Uterus (tissue), 4 donors: ENCODE data around the gene CBR4. TPM values are rescaled to one million over a fixed set of nuclear protein-coding genes. Genes with fewer than 3 reads are reported as not detected.

ENCODE experiments used
- DNase-seq, 2 donors: peaks; one replicate each; pipeline ENCODE4 v3.0.0-alpha.2; 2019 to 2020
- H3K27ac ChIP-seq, 2 donors: fragments of 200-600 bp; sonication (generic); 1 replicate in 1 of 2; 2 replicates in 1 of 2; pipeline ENCODE4 v1.5.1; 2016 to 2018
- H3K27me3 ChIP-seq, 2 donors: fragments of 200-600 bp; sonication (generic); one replicate each; pipeline ENCODE4 v1.5.1; 2018 to 2019; ENCODE audit warnings: control low read depth in 1 of 2
- H3K36me3 ChIP-seq, 2 donors: fragments of 200-600 bp; sonication (generic); one replicate each; pipeline ENCODE4 v1.5.1; 2019; ENCODE audit warnings: control low read depth in 1 of 2
- H3K4me1 ChIP-seq, 2 donors: fragments of 200-600 bp; sonication (generic); one replicate each; pipeline ENCODE4 v1.5.1; 2018 to 2019; ENCODE audit warnings: control low read depth in 1 of 2
- H3K4me3 ChIP-seq, 2 donors: fragments of 200-600 bp; sonication (generic); 1 replicate in 1 of 2; 2 replicates in 1 of 2; pipeline ENCODE4 v1.5.1; 2018 to 2019; ENCODE audit warnings: mild to moderate bottlenecking in 1 of 2
- H3K9me3 ChIP-seq, 2 donors: fragments of 200-600 bp; sonication (generic); one replicate each; pipeline ENCODE4 v1.5.1; 2019; ENCODE audit warnings: control low read depth in 1 of 2
- CTCF ChIP-seq, 4 experiments: fragments of 200-600 bp in 2 of 4; fragments of 450-650 bp in 2 of 4; sonication (generic) in 2 of 4; IDR thresholded peaks; one replicate each; pipeline ENCODE4 v1.5.1; 2016 to 2019; ENCODE audit warnings: antibody characterized with exemption in 4 of 4, mild to moderate bottlenecking in 2 of 4, moderate library complexity in 1 of 4
- POLR2A ChIP-seq, 2 donors: fragments of 450-650 bp; IDR thresholded peaks; one replicate each; pipeline ENCODE4 v1.6.1; 2016; ENCODE audit warnings: antibody characterized with exemption in 2 of 2, mild to moderate bottlenecking in 1 of 2, moderate library complexity in 1 of 2
- intact Hi-C: fragments of 100-400 bp; cut with DNase I; formaldehyde crosslinking; loops from one replicate; pipeline ENCODE4 v1.15.1; 2023; ENCODE audit warnings: low total_unique reads
- total RNA-seq, 4 donors: library from RNA; depleted of rRNA in 3 of 4; stranded (reverse); fragments of >200 nt in 3 of 4; gene quantifications; one replicate each; pipeline versions ENCODE4 v1.1.0 to v1.2.4, GENCODE V29; 2014 to 2023
- donor health status: DM: yes; HTN: yes; CAD: no.

CBR4 gene
- total RNA-seq, 4 donors from 2014 or later: 9.0 to 40.8 (median 21.6) TPM

- no peaks in the 10 kb centered on the region for H3K27me3 ChIP-seq
- H3K9me3 ChIP-seq: no peaks in the 10 kb centered on the region
- TF ChIP-seq POLR2A (IDR thresholded peaks at IDR 0.05): no peak
- TF ChIP-seq CTCF (IDR thresholded peaks at IDR 0.05): no peak
- no peaks in the 10 kb centered on the region for H3K4me1 ChIP-seq
- H3K27ac ChIP-seq: peak overlapping the region; percentile 35 to 46
- no peak overlapping the region for H3K4me3 ChIP-seq
- intact Hi-C loops: loop anchor here (10.0 kb wide), 1 partner anchor 260 kb away; the partner anchor contains the start of gene SH3RF1
- DNase-seq: peak in 1 of 2 donors; percentile 33
- H3K36me3 ChIP-seq: no peaks in the 10 kb centered on the region
Measured at GRCh38 chr4:169015186-169015623, 5.2 kb upstream of the CBR4 start.

GRCh38 chr4:169014586-169014985 lies 4.5 kb upstream of the CBR4 start:
- Histone ChIP-seq H3K27ac (peak overlapping the region in 1 of 2 donors; percentile 35), H3K36me3 (no peaks in the 10 kb centered on the region), H3K4me1 (no peaks in the 10 kb centered on the region), H3K4me3 (no peak overlapping the region), H3K27me3 (no peaks in the 10 kb centered on the region), H3K9me3 (no peaks in the 10 kb centered on the region)
- no peak for TF ChIP-seq POLR2A (IDR thresholded peaks at IDR 0.05)
- TF ChIP-seq CTCF (IDR thresholded peaks at IDR 0.05): no peak
- intact Hi-C loops: loop anchor here (10.0 kb wide), 1 partner anchor 260 kb away; the partner anchor contains the start of gene SH3RF1
- DNase-seq: no peak

DNA sequence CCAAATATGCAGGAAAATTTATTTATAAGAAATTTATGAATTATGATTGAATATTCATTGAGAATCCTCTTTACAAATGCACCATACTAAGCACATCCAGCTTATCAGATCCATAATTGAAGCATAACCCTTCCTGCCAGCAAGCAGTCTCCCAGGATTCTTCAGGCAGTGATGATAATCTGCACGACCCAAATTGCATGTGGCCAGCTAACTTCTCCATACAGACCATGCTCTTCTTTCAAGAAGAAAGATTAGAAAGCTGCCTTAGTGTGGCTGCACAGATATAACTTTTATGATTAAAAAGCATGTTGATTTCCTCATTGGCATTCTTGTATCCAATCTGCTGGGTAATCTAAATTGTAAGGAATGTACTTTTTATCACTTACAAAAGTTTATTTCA lies 3.3 kb upstream of the CBR4 start:
- Histone ChIP-seq H3K9me3 (no peaks in the 10 kb centered on the region), H3K4me1 (no peaks in the 10 kb centered on the region), H3K36me3 (no peaks in the 10 kb centered on the region), H3K27ac (no peak overlapping the region), H3K4me3 (no peak overlapping the region), H3K27me3 (no peaks in the 10 kb centered on the region)
- TF ChIP-seq POLR2A (IDR thresholded peaks at IDR 0.05): no peak
- TF ChIP-seq CTCF (IDR thresholded peaks at IDR 0.05): no peak
- intact Hi-C loops: loop anchor here (10.0 kb wide), 1 partner anchor 261 kb away; the partner anchor contains the start of gene SH3RF1
- DNase-seq: no peak

DNA sequence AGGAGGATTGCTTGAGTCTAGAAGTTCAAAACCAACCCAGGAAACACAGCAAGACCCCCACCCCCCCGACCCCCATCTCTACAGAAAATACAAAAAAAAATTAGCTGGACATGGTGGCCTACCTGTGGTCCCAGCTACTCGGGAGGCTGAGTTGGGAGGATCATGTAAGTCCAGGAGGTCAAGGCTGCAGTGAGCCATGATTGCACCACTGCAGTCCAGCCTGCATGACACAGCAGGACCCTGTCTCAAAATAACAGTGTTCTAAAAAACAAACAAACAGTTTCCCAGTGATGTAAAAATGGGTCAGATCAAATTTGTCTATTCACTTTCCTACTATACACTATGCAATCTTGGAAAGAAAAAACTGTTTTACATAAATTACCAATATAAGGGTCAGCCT lies 2.0 kb upstream of the CBR4 start:
- Histone ChIP-seq H3K9me3 (no peaks in the 10 kb centered on the region), H3K4me3 (no peak overlapping the region), H3K4me1 (no peaks in the 10 kb centered on the region), H3K36me3 (no peaks in the 10 kb centered on the region), H3K27me3 (no peaks in the 10 kb centered on the region), H3K27ac (no peak overlapping the region)
- no peak for DNase-seq
- TF ChIP-seq CTCF (IDR thresholded peaks at IDR 0.05) (no peak), POLR2A (IDR thresholded peaks at IDR 0.05) (no peak)
- intact Hi-C loops: loop anchor here (10.0 kb wide), 1 partner anchor 263 kb away; the partner anchor contains the start of gene SH3RF1

- TF ChIP-seq POLR2A (IDR thresholded peaks at IDR 0.05): no peak
- TF ChIP-seq CTCF (IDR thresholded peaks at IDR 0.05): peak in 2 of 4 experiments; percentile 11 to 19
- H3K9me3 ChIP-seq: no peaks in the 10 kb centered on the region
- DNase-seq: peak; percentile 67 to 74
- intact Hi-C loops: loop anchor here (10.0 kb wide), 1 partner anchor 265 kb away; the partner anchor contains the start of gene SH3RF1
- peak overlapping the region; percentile 88 to 96 for H3K27ac ChIP-seq
- H3K36me3 ChIP-seq: no peaks in the 10 kb centered on the region
- H3K4me3 ChIP-seq: peak overlapping the region; percentile 61 to 74
- no peaks in the 10 kb centered on the region for H3K27me3 ChIP-seq
- no peaks in the 10 kb centered on the region for H3K4me1 ChIP-seq
Measured at GRCh38 chr4:169009286-169010124, 550 bp downstream of the CBR4 start.
